ENCODE results near the gene CREB5.

The CREB5 gene

DNA sequence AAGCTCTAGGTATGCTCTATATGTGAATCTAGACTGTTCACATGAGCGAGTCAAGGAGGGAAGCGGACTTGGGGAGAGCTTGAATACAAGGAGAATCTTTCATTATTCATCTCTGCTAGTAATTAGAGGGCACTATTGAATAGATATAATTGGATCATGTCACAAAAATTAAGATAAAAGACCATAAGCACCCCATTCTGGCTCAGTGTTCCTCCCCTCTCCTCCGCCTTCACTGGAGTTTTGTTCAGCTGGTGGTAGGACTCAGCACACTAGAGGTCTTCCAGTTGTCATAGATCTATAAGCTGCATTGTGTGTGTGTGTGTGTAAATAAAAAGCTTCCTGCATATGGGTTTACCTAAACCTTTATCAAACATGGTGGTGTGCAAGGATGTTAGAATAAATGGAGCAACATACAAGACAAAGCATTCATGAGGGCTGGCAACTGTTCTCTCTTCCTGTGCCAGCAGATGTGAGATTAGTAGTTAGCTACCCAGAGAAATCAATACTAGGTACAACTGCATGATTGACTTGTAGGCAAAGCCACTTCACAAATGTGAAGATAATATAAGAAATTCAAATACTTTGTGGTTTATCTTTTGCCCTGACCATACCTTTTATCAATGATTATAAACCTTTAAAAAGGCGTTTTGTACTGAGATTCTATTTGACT, 142.6 kb downstream of the CREB5 start:
- no peak for DNase-seq

DNA sequence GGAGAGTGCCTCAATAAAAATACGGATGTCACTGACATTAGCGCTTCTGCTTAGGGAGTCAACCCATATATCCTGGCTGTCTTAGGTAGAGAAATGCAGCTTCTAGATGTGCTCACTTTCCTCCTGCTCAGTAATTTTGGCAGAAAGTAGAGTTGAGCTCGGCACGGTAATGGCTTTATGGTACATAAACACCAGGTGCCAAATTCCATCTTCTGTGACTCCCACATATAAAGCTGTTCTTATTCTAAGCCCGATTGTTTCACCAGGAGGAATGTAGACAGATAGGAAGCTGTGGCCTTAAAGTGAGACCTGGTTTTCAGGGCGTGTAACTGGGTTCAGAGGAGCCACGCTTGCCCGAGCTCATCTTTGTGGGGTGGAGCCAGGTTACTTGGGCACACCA, 143.7 kb downstream of the CREB5 start:
- DNase-seq = no peak

DNA sequence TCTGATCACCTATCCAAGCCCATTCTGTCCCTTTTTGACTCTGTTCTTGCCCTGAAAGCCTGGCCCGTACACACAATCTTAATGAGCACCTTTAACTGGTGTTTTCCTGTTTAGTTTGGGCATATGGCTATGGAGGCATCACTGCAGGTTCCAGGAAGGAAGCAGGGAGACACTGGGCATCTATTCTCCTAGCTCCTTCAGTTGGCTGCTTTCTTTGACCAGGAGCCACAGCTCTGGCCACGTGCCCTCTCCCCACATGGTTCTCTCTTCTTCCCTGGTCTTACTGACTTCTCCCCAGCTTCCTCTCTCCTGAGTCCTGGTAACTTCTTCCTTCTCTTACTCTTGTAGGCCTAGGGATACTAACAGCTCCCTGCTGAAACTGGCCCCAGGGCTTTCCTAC, 144.4 kb downstream of the CREB5 start:
- DNase-seq = no peak

DNA sequence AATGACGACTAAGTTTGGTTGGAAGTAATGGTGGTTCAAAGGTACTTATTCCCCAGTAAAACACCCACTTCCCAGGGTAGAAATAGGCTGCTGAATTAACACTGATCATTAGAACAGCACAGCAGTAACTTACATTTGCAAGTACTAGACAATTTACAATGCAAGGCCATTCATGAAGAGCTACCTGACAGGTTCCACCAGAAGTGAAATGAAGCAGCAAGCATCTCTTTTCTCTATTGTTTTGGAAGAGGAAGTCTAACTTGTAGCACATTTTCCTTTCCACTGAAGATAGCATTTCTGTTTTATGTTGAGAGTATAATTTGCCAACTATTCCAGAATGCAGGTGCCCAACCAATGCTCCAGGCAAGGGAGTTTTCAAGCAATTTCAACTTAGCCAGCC, 145.9 kb downstream of the CREB5 start:
- DNase-seq = no peak

DNA sequence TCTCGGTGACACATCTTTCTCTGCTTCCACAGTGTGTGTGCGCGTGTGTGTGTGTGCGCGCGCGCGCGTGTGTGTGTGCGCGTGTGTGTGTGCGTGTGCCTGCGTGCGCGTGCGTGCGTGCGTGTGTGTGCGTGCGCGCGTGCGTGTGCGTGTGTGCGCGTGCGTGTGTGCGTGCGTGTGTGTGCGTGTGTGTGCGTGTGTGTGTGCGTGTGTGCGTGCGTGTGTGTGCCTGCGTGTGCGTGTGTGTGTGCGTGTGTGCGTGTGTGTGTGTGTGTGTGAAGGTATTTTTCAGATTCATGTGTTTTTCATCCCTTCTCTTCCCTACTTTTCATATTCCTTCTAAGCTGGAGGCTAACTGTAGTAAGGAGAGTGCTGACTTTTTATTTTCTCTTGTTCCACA, 148.4 kb downstream of the CREB5 start:
- no peak for DNase-seq

DNA sequence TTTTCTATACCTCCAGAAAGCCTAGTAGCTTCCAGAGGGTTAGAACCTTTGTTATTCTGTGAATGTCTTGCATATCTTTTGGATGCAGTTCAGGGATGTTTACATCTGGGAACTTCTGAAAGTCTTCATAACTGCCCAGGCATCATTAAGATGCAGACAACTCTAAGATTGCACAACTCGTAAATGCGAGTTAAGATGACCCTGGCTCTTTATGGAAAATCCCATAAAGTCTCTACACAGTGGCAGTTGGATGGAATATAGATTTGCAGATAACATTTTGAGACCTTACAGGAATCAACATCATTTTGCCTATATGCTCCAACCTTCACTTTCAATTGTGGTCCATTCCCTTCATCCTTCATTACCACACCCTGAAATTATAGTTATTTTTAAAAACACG, 151.7 kb downstream of the CREB5 start:
- DNase-seq = no peak

DNA sequence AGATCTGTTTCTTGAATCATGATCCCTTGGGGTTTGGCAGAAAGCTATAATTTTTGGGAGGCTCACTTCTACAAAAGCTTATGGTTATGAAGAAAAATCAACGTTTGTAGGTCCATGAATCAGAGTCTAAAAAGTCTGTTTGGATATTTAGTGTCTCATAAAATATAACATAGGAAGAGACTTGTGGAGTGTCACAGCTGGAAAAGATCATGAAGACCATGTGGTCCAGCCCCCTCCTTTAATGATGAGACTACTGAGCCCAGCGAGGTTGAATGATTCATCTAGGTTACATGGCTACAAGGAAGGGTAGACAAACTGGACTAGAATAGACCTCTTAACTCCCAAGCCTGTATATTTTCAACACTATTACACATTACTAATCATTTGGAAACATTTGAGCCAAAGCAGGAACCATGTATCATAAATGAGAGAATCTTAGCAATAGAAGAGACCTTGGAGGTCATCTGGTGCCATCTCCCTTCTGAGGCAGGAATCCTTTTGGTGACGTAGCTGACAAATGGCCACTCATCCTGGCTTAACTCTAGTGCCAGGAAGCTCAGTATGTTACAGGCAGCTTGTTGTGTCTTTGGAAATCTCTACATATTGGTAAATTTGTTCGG, 152.5 kb downstream of the CREB5 start:
- no peak for DNase-seq

DNA sequence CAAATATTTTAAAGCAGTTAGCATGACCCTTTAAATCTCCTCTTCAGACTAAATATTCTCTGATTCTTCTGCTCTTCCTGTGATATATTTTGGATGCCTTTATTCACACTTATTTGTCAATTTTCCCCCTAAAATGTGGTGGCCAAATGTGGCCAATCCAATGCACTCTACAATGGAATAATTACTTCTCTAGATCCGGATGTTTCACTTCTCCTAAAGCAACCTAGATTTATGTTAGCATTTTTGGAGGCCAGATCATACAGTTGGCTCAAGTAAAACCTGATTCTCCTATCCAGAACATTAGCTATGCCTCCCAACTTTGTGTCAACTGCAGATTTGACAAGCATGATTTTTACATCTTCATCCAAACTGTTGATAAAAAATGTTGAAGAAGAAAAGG, 153.7 kb downstream of the CREB5 start:
- DNase-seq = no peak

DNA sequence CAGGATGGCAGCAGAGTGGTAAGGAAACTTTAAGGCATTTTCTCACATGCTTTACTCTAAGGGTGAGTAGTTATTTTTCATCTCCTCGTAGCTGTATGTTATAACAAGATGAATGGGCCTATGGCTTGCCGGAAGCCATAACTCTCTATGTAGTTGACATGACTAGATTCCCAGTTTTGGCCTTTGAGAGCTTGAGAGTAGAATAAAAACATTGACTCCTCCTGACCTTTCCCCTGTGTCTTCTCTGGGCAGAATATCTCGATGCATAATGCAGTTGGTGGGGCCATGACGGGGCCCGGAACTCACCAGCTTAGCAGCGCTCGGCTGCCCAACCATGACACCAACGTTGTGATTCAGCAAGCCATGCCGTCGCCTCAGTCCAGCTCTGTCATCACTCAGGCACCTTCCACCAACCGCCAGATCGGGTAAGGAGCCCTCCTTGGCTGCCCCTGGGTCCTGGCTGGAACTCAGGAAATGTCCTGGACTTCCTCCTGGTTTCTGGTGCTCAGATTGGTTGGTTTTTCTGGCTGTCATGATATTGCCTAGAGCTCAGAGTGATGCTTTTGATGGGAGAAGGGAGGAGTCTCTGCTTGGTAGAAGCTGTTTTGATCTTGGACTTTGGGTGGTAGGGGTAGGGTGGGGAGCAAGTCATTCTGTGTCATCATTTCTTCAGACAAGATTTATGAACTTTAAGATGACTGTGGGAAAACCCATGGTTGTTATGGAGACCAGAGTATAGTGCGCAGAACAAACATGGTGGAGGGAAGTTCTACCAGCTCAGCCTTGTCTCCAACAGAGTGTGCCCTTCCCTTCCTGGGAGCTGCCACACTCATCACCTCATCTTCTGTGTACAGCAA, 158.0 kb downstream of the CREB5 start:
- DNase-seq = no peak

DNA sequence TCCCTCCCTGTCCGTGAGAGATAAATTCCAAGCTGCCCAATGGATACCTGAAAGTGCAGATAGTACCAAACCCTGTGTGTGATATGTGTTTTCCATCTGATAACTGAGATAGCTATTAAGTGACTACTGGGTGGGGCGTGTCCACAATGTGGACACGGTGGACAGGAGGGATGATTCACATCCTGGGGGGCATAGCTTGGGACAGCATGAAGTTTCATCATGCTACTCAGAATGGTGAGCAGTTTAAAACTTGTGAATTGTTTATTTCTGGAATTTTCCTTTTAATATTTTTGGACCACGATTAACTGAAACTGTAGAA, 158.6 kb downstream of the CREB5 start:
- no peak for DNase-seq

DNA sequence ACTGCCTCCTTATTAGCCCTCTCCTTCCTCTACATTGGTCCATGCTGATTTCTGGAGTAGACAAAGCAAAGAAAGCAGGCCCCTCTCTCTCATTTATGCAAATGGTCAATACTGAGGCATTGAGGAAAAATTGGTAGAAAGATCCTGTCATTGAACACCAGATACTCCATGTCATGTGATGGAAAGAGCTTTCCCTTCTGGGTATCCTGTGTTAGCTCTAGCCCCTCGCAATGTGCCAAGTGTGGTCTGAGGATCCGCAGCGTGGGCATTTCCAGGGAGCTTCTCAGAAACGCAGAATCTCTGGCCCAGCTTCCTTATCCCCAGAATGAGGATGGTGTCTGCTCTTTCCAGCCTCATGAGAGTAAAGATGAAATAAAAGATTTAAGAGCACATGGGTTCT, 159.1 kb downstream of the CREB5 start:
- DNase-seq = no peak

DNA sequence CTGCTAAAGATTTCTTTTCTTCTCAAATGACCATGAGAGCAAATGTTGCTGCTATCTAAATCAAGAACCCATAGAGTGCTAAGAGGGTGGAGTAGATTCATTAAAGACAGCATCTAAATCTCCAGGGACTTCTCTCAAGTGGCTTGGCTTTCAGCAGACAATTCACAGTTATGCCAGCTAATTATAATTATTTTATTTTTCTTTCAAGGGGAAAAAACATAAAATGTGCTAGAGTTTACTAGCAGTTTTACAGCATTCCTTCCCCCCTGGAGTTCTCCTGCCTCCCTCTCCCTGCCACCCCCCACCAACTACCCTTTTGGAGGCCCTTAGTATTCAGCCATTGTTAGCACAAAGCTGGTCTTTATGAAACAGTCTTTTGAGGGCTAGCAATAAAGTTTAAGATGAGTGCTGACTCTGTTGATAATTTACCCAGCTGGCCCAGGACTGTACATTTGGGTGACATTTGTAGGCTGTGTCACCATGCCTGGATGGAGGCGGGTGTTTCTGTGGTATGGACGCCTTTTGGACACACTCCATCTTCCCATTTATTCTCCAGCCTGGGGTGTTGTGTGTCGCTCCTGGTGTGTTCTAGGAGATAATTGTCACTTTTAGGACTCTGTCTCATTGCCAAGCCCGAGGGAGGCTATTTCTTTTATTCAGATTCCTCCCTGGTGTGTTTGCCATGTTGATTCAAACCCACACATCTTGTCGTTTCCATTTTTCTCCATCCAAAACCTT, 160.2 kb downstream of the CREB5 start:
- no peak for DNase-seq

DNA sequence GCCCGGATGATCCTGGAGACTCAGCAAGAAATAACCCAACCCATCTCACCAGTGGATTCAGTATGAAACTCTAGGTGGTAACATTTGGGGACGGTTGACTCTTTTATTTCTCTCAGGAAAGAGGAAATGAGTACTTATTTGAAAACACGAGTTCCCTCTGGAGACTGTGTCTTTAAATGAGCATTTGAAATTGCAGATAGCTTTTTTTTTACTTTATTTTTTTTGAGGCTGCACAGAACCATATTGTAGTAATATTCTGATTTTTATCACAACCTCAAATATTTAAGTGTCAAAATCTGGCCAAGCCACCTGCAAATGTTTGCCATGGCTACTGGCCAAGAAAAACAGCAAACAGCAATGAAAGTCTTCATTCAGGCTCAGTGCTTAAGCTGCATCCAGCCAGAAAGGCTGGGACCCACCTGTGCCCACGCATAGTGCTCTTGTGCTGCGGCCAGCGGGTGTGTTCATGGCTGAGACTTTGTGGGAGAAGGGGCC, 160.8 kb downstream of the CREB5 start:
- no peak for DNase-seq

DNA sequence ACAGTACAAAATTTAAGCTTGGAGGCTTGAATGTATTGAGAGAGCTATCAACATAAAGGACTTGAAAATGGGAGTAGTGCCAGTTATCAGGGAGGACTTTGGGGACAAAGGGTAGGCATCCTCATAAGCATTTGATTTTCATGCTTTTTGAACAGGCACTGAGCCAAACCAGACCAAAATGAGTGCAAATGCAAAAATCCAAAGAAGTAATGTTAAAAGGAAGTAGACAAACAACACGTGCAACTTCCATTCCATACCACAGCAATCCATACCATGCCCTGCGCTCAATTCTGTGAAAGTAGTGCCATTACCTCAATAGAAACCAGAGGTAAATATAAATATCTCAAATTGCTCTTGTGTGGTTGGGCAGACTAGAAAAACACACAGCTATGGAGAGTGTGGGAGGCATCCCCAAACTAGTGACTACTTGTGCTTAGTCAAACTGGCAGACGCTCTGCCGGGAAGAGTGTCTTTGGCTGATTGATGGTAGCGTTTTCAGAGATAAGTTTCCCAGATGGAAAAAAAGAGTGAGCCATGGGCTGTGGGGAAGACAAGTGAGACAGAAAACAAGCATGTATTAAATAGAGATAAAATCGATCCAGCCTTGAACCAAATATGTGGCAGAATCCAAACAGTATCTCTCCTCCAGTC, 161.5 kb downstream of the CREB5 start:
- no peak for DNase-seq

DNA sequence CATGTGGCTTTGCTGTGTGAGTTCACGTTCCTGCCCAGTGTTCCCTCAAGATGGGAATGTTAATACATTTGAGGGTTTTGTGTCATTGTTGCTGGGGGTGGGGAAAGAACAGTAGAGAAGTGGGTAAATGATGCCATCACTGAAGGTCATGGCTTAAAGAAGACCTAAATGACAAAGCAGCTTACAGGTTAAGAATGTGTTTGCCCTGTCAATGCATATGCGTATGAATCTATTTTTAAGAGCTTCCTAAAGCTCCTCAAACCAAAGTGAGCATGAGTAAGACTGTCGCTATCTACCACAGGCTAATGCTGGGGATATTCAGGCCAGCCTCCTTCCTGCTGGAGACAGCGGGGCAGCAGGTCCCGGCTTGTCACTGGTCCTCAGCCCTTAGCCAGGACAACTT, 162.9 kb downstream of the CREB5 start:
- no peak for DNase-seq

DNA sequence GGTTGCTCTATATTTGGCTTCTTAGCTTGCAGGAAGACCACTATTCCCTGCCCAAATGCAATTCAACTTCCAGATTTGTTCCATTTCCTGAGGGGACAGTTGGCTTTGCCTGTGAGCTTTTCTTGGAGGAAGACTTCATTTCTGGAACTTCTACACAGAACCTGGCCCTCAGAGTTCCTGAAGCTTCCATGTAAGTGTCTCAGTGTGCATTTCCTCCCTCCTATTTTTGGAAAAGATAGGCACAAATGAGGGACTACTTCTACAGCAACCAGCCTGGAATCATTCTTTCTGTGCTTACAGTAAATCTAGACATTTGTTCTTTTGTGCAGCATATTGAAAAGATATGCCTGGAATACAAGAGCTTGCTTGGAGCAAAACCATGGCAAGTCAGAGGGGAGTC, 164.3 kb downstream of the CREB5 start:
- no peak for DNase-seq

DNA sequence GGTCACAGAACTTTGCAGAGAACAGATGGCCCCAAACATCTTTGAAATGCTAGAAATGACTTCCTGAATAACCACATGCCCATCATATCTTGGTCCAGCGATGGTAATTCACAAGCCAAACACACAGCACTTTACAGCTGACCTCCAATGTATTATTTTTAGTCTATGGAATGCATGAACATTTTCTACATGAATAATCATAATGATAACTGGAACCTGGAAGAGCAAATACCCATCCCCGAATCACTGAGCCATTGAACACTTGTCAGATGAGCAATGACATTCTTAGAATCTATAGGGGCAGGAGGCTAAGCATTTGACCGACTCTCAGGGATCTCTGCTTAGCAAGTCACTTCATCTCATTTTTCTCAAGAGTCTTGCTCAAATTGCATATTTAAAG, 167.3 kb downstream of the CREB5 start:
- DNase-seq = no peak

DNA sequence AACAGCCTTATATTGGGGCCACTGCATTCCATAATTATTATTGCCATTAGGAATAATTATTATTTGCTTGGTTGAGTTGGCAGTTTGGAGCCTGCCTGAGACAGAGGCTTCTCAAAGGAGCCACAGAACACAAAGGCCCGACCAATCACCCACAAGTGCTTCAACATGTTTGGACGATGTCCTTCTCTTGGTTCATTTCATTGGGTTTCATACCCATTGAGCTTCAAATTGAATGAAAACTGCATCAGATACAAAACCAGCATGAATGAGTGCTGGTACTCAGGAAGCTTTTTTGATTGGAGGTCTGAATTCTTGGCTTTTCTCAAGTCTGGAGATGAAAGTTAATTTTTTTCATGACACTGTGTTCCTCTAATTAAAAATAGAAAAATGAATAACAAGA, 168.3 kb downstream of the CREB5 start:
- no peak for DNase-seq

DNA sequence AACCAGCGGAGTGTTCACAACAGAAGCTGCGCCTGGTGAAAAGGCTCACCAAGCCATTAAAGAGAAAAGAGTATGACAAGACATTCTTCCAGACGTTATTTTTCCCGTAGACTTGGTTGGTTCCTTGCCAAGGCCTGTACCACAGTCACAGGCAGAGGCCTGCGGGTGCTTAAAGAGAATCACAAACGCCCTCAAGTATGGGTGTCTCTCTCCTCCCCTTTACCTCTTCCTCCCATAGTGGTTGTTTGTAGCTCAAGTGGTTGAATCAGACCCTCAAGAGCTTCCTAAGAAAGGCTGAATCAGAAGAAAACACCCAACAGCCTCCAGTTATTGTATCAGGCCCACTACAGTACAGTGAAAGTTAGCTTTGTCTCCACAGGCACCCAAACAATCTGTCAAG, 169.0 kb downstream of the CREB5 start:
- DNase-seq = no peak

DNA sequence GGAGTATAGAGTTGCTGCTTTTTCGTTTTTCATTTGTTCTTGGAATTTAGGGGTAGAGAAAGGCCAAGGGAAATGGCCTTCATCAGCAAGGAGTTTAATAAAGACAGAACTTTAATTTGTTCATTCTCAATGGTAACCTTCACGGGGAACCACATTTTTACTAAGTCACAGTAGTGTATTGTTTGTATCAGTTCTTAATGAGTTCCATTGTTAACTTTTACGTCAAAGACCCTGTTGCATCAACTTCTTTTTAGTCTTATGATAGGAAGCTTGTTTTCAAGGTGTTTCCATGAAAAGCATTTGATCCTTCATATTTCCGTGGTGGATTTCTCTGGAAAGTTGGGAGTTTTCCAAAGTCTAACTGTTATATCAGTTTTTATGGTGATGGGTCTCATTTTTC, 169.9 kb downstream of the CREB5 start:
- DNase-seq = no peak

DNA sequence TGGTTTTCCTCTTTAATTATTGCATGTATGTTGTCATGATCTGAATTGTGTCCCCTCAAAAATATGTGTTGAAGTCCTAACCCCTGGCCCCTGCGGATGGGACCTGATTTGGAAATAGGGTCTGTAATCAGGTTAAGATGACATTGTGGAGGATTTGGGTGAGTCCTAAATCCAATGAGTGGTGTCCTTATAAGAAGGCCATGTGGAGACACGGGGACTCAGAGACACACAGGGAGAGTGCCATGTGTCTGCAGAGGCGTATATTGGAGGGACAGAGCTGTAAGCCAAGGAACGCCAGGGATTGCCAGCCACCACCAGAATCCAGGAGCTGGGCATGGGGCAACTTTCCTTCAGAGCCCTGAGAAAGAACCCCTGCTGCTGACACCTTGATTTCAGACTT, 171.9 kb downstream of the CREB5 start:
- no peak for DNase-seq

DNA sequence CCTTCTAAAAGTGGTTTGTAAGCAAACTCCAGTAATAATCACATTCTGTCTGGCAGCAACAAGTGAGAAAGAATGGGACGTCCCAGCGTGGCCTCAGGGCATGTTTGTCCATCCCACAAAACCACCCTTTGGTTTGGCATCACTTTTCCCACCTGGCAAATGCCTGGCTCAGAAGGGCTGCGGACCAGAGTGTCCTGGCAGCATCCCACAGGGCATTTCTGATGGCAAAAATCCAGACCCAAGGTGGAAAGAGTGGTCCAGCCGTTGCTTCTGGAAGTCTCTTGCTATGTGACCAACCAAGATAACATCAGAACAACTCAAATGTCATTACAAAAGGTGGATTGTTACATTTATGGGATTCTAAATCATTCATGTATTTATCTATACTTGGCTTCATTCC, 174.4 kb downstream of the CREB5 start:
- no peak for DNase-seq

DNA sequence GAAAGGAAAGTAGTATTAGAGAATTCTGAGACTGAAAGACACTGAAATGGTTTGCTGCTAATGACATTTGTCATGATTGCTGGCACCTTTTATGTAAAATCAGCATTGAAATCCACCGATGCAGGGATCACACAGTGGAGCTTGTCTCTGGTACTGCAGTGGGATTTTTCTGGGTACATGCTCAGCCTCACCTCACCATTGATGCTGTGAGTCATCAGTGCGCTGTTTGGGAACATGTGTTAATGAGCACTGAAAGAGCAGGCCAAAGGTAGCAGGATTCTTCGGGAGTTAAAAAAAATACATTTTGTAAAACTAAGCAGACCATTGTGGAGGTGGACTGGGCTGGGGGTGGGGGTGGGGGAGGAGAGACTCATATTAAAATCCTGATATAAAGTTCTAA, 174.9 kb downstream of the CREB5 start:
- no peak for DNase-seq

Measured in hematopoietic multipotent progenitor cell treated with erythropoietin and hydrocortisone succinate and interleukin-3 and kit ligand, for 6 days (in vitro differentiated cells).